ENCODE measurements around the gene CACNA1G.

- TF ChIP-seq CTCF (IDR thresholded peaks at IDR 0.05) (no peak), POLR2A (IDR thresholded peaks at IDR 0.05) (no peak), POLR2AphosphoS5 (IDR thresholded peaks at IDR 0.05) (no peak), EP300 (IDR thresholded peaks at IDR 0.05) (no peak)
Observed at GRCh38 chr17:50585891-50586290, 25.4 kb downstream of the CACNA1G start.

All from gastroesophageal sphincter (tissue), 3 donors.